Activated CD4-positive, alpha-beta T cell treated with anti-CD3 and anti-CD28 coated beads, Interleukin-2, Interleukin-4, amounts not matched to agents 100 ng/mL and 50 ng/mL, durations not matched to agents 16 hours and 8 hours (primary cell): ENCODE measurements around the gene S100A14.
A peak's percentile ranks its signal among the peaks of the same experiment; 100 is the strongest.
"Not testable (repeated sequence)": the region's sequence is repeated elsewhere in the genome, so short reads cannot be mapped to it uniquely, and the experiment has no call there.

Source experiments
- DNase-seq: peaks from one replicate; pipeline ENCODE4 v3.0.0-alpha.2; 2020; ENCODE audit warnings: low spot score

The S100A14 gene

DNA sequence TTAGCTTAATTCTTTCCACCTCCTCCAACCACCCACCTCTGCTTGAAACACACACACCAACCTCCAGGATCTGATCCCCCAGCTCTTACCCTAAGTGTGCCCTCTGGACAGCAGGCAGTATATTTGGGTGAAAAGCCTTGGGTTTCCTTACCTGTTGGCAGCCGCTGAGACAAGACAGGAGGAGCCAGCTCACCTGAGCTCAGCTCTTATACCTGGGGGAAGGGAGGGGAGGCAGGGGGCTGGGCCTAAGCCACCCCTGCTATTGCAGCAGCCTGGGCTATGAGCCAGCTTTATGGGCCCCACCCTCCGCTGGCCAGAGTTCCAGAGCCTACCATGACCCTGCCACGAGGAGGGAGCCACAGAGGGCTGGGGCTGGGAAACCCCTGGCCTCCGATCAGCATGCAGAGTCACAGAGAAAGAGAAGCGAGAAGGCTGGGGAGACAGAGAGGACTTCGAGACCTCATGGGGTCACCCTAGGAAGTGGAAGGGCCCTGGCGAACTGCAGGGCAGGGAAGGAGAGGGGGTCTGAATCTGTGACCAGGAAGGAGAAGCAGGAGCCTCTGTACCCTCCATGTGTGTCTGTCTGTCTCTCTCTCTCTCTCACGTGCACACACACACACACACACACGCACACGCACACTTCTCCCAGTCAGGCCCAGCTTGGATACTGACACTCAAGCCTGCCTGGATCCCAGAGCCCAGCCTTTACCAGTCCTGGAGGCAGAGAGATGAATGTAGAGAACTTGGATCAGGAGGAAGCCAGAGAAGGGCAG, at the start of gene S100A14:
Gene S100A14 (minus strand): TSS at position 182 of the 773 bp plus-strand sequence. CDS start 467 bp downstream, outside the sequence.
- DNase-seq = no peak

- no peak for DNase-seq
These were observed 47.1 kb upstream of the S100A14 start for GRCh38 chr1:153663211-153663610.

- no peak for DNase-seq
These were observed 46.1 kb upstream of the S100A14 start for GRCh38 chr1:153662269-153662668.

GRCh38 chr1:153661111-153661708, 45.1 kb upstream of the S100A14 start:
- DNase-seq = no peak

GRCh38 chr1:153659656-153660055, 43.5 kb upstream of the S100A14 start:
- no peak for DNase-seq

GRCh38 chr1:153659175-153659534, 43.0 kb upstream of the S100A14 start:
- no peak for DNase-seq

- DNase-seq = peak; percentile 92
These were observed 42.5 kb upstream of the S100A14 start, which contains the start of gene SNAPIN for GRCh38 chr1:153658400-153659174. SNAPIN (plus strand) TSS chr1:153658703; CDS start chr1:153658744, 41 bp downstream.

DNA sequence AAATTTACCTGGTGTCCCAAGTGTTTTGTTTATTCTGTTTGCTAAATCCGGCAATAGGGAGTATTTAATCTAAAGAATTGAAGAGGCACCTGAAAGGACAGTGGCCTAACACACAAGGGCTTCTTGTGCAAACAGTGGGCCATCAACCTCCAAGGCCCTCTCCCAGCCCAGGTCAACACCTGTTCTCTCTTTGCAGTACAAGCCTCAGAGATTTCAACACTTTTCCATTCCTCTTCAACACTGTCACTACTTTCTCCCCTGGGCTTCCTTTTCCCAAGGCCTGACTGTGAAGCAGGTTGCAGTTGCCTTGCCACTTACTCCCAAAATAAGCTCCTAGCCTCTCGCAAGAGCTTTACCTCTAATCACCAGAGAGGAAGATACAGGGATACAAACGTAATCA, 39.2 kb upstream of the S100A14 start:
- no peak for DNase-seq

- DNase-seq = no peak
These were observed 36.8 kb upstream of the S100A14 start for GRCh38 chr1:153652805-153653500.

DNA sequence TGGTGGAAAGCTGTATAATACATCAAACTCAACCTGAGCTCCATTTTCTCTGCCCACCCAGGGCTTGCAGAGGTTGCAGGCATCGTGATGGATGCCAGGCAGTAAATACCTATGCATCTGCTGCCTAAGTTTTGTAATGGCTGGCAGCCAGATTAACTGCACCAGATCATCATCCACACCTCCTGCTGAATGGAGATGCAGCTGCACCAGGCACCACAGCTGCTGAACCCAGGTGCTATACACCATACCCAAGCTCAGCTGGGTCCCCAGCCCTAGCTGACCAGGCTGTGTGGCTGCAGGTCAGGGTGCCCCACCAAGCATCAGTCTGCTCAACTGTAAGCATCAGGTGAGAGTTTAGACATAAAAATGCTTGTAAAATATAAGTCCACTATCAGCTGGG, 35.6 kb upstream of the S100A14 start:
- DNase-seq = no peak

DNA sequence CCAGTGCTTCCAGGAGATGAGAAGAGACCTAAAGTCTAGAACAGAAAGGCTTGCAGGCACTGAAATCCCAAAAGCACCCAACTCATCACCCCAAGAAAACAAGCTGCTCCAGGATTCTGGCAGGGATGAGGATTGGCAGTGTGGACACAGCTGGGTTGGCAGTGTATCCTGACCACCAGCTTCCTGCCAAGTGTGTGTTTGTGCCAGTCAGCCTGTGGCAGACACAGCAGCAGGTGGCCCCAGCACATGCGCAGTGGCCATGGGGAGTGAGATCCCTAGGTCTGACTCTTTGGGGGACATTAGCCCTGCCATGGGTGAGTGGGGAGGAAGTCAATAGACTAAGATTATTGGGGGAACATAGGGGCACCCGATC, 33.7 kb upstream of the S100A14 start:
- DNase-seq = no peak

GRCh38 chr1:153649137-153649862, 33.2 kb upstream of the S100A14 start:
- DNase-seq = no peak

DNA sequence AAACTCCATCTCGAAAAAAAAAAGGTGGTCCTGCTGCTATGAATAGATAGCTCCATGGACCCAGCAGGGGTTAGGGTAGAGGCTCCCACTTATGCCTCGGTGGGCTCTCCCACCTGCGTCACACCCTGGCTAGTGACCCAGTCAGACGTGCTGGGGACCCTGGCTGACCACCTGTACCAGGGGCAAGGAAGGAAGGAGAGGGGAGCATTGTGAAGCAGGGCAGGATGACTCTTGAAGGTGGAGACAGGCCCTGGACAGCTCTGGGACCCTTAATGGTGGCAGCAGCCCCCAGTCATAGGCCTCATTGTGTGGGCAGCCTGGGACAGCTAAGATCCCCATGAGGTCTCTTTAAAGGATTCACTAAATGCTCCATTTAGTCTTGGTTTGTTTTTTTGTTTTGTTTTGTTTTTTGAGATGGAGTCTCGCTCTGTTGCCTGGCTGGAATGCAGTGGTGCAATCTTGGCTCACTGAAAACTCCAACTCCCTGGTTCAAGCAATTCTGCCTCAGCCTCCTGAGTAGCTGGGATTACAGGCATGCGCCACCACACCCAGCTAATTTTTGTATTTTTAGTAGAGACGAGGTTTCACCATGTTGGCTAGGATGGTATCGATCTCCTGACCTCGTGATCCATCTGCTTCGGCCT, 32.0 kb upstream of the S100A14 start:
- DNase-seq = no peak

- DNase-seq = no peak
These were observed 31.2 kb upstream of the S100A14 start for GRCh38 chr1:153647346-153647714.

DNA sequence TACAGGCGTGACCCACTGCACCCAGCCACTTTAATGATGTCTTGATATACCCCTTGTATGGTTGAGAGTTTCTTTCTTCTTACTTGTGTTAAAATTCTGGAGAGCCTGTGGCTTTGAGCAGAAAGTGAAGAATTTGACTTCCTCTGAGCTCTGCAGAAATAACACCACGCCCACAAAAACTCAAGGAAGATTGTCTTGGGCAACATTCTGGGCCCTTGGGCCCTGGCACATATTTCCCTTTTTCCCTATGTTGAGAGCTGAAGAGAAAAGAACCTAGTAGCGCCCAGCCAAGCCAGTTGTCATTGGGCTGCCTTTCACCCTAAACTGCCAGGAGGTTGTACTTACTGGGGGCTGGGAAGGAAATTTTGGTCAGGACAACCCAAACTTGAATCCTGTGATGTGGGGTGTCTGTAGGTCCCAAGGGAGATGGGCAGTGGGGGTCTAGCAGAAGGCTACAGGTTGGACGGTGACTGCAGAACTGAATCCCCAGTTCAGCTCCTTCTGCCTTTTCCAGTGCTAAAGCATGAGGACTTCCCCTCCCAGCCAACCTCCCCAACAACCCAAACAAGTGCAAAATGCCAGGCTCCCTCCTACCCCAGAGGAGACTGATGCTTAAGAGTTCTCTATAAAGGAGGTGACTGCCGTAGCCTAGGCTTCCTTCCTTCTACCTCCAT, 30.7 kb upstream of the S100A14 start:
- DNase-seq = no peak

DNA sequence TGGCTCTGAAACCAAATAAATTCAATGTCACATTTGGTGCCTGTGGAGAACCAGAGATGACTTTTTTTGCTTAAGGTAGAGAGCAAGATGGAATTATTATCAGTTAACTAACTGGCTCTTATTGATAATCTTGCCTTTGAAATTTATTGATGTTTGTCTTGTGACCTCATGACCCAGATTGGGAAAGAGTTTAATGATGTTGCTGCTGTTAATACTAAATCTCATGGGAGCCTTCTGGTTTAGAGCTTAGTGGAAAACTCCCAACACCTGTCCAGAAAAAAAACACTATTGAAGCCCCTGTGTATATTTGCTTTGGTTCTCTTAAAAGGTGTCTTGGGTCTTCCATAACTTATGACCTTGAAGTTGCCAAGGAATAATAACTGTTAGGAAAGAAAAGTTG, 27.7 kb upstream of the S100A14 start:
- DNase-seq = no peak

DNA sequence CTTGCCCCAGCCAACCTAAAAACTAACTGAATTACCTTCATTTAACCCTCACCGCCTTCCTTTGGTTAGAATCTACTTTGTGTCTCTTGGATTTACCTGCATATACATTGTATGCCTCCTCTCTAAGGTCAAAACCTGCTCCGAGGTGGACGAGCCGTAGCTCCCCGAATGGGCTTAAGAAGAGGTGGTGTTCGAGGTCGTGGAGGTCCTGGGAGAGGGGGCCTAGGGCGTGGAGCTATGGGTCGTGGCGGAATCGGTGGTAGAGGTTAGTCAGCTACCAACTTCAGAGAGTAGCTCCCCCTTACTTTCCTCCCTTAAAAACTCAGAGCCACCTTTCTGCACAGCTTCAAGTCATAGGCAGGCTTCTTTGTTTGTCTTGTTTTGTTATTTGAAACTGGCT, 27.0 kb upstream of the S100A14 start:
- no peak for DNase-seq

DNA sequence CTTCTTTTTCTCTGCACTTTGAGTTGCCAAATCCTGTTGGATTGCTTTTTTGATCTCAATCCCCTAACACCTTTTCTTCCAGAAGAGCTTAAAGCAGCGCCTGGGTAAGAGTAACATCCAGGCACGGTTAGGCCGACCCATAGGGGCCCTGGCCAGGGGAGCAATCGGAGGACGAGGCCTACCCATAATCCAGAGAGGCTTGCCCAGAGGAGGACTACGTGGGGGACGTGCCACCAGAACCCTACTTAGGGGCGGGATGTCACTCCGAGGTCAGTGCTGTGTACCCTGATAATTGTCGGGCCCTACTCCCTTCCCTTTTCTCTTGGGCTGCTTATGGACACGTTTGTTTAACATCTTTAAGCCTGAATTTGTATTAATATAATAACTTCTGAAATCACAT, 26.0 kb upstream of the S100A14 start:
- no peak for DNase-seq

DNA sequence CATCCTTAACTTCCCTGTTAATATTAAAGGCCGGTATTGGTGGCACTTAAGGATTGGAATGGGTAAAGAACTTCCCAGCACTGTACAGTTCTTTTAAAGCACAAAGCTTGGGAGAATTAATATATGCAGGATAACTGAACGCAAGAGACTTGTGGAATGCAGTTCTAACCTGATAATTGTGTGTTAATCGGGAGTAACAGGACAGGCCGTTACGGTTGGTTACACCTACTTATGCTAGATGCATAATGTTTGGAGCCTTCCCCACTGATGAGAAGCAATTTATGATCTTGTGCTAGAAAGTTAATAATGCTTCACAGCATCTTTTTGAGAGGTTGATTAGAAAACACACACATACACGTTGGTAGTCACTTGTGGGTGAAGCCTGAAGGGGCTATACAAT, 24.7 kb upstream of the S100A14 start:
- DNase-seq = no peak

DNA sequence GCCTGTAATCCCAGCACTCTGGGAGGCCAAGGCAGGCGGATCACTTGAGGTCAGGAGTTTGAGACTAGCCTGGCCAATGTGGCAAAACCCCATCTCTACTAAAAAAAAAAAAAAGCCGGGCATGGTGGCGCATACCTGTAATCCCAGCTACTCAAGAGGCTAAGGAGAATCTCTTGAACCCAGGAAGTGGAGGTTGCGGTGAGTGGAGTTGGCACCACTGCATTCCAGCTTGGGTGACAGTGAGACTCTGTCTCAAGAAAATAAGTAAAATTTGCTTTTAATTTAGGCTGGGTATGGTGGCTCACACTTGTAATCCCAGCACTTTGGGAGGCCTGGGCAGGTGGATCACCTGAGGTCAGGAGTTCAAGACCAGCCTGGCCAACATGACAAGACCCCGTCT, 24.1 kb upstream of the S100A14 start:
- DNase-seq = not testable (repeated sequence)

DNA sequence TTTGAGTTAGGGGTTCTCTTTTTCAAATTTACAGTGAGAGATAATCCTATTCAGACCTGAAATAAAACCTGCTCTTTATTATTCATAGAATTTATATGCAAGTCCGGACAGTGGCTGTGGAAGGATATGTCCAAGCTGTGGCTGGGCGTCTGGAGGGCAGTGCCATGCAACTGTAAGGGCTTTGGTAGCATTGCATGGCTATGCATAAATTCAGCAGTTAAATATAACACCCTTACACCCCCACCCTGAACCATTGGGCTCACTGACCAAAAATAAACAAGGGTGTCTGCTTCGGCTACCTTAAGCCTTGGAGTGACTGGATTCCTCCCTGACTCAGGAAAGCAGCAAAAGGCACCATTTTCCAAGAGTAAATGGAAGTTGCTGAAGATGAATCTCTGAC, 23.2 kb upstream of the S100A14 start:
- DNase-seq = no peak
